GM12892 (cell line): Measurements from ENCODE around the gene PRSS16.

Experiments
- POLR2A ChIP-seq: IDR thresholded peaks from 2 replicates; pipeline ENCODE4 v1.6.1; 2011; ENCODE audit warnings: low read depth, low read length, control low read depth
- POLR2AphosphoS5 ChIP-seq: IDR thresholded peaks from 2 replicates; pipeline ENCODE4 v1.6.1; 2011; ENCODE audit warnings: low read depth, low read length, control low read depth

DNA sequence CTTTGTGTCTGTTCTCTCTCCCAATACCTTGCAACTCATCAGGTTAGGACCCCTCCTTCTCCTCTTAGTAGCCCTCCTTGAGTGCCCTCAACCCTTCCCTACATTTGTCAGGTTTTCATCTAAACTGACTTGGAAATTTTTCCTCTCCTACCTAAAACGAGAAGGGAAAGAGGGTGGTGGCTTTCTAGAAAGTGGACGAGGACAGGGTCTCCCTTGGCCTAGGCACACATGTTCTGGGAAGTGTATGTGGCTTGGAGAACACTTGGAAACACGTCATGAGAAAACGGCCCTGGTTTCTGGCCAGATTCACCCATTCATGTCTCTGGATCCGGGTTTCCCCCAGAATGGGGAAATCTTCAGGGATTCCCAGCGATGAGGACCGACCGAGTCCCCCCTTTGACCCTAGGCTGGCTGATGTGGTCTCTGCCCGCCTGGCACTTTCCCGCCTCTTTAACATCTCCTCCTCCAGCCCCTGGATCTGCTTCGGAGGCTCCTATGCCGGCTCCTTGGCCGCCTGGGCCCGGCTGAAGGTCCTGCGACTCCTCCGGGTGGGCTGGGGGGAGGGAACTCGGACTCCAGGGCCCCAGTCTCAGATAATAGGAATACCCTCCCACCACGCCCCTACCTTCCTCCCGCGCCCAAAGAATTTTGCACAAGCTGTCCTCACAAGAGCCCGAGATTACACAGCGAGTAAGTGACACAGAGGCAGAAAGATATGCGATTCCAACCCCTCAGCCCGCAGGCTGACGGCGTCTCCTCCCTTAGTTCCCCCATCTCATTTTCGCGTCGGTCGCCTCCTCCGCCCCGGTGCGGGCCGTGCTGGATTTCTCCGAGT lies 3.0 kb downstream of the PRSS16 start:
- TF ChIP-seq POLR2A (no peak), POLR2AphosphoS5 (no peak)
